B cell (primary cell): ENCODE results near the gene ANKRD23. TPM values are rescaled to one million over a fixed set of nuclear protein-coding genes. Genes with fewer than 3 reads are reported as not detected.

Experiments used
- ATAC-seq: fragments of 200-7000 bp; cut with Tn5 transposase; one replicate; pipeline ENCODE4 v1.10.0; 2021; ENCODE audit warnings: low read depth, mild to moderate bottlenecking, moderate number of reproducible peaks, moderate library complexity
- CTCF ChIA-PET: fragments of 350-600 bp; sonication (Branson Sonifier 250); formaldehyde crosslinking; loops from one replicate; lab custom pipeline; 2021; ENCODE audit warnings: antibody characterized with exemption, inconsistent platforms; lab: Charles Lee
- POLR2A ChIA-PET: fragments of 350-600 bp; sonication (Branson Sonifier 250); formaldehyde crosslinking; loops from one replicate; lab custom pipeline; 2021; ENCODE audit warnings: antibody characterized with exemption; lab: Charles Lee
- DNase-seq: peaks from one replicate; pipeline ENCODE4 v3.0.0; 2013
- H2AFZ ChIP-seq: 2 replicates; pipeline ENCODE4 v1.6.1; 2012; ENCODE audit warnings: mild to moderate bottlenecking, low read depth, low read length; ENCODE audit not compliant: insufficient read depth, poor library complexity, severe bottlenecking
- H3K27ac ChIP-seq, 2 donors: 1 replicate in 1 of 2; 2 replicates in 1 of 2; pipeline ENCODE4 v1.5.1; 2012 to 2013; ENCODE audit warnings: low read length in 2 of 2, mild to moderate bottlenecking in 2 of 2, moderate library complexity in 1 of 2
- H3K27me3 ChIP-seq, 4 experiments: fragments of 200-600 bp in 1 of 4; sonication (generic) in 1 of 4; replicated peaks in 1 of 4; 1 replicate in 2 of 4; 2 replicates in 2 of 4; pipeline versions ENCODE4 v1.6.1 to v1.7.0; 2013 to 2016; ENCODE audit warnings: low read length in 3 of 4, mild to moderate bottlenecking in 2 of 4, mixed read lengths in 1 of 4, moderate library complexity in 1 of 4; ENCODE audit not compliant: insufficient read depth in 4 of 4, control insufficient read depth in 3 of 4; ENCODE audit errors: control extremely low read depth in 1 of 4
- H3K36me3 ChIP-seq, 2 experiments: replicated peaks in 1 of 2; 1 replicate in 1 of 2; 2 replicates in 1 of 2; pipeline versions ENCODE4 v1.6.1 to v1.7.1; 2013; ENCODE audit warnings: low read length in 1 of 2; ENCODE audit not compliant: insufficient read depth in 2 of 2, control insufficient read depth in 1 of 2; ENCODE audit errors: control extremely low read depth in 1 of 2, extremely low read depth in 1 of 2
- H3K4me1 ChIP-seq, 2 donors: fragments of 200-600 bp in 1 of 2; sonication (generic) in 1 of 2; 1 replicate in 1 of 2; 2 replicates in 1 of 2; pipeline versions ENCODE4 v1.5.1 to v1.6.1; 2013 to 2017; ENCODE audit warnings: low read length in 2 of 2; ENCODE audit not compliant: control insufficient read depth in 2 of 2, insufficient read depth in 2 of 2
- H3K4me2 ChIP-seq: replicated peaks from 2 replicates; pipeline ENCODE3; 2012; ENCODE audit warnings: mild to moderate bottlenecking, low read depth, low read length; ENCODE audit not compliant: poor library complexity, severe bottlenecking
- H3K4me3 ChIP-seq, 5 experiments: fragments of 200-600 bp in 1 of 5; sonication (generic) in 1 of 5; 1 replicate in 3 of 5; 2 replicates in 2 of 5; pipeline versions ENCODE4 v1.5.1 to v1.7.0; 2011 to 2016; ENCODE audit warnings: low read length in 4 of 5, mild to moderate bottlenecking in 4 of 5, low read depth in 2 of 5, control low read depth in 1 of 5, moderate library complexity in 1 of 5; ENCODE audit not compliant: insufficient read depth in 1 of 5; ENCODE audit errors: control extremely low read depth in 1 of 5, extremely low read depth in 1 of 5
- H3K79me2 ChIP-seq: fragments of 200-600 bp; sonication (generic); one replicate; pipeline ENCODE4 v1.6.0; 2016; ENCODE audit warnings: low read length; ENCODE audit not compliant: control insufficient read depth, insufficient read depth
- H3K9ac ChIP-seq: fragments of 200-600 bp; sonication (generic); 2 replicates; pipeline ENCODE4 v1.6.1; 2017; ENCODE audit warnings: mild to moderate bottlenecking, low read length, moderate library complexity
- H3K9me3 ChIP-seq, 3 donors: one replicate each; pipeline versions ENCODE4 v1.6.1 to v1.7.1; 2013; ENCODE audit warnings: low read length in 2 of 3; ENCODE audit not compliant: control insufficient read depth in 2 of 3, insufficient read depth in 1 of 3; ENCODE audit errors: control extremely low read depth in 1 of 3
- H4K20me1 ChIP-seq: 2 replicates; pipeline ENCODE4 v1.6.0; 2012; ENCODE audit warnings: mild to moderate bottlenecking, low read length; ENCODE audit not compliant: insufficient read depth, control insufficient read depth, poor library complexity, severe bottlenecking
- H3K27ac Mint-ChIP-seq: one replicate; pipeline ENCODE4 v1.8.0; 2021; ENCODE audit warnings: mixed read lengths
- H3K27me3 Mint-ChIP-seq: one replicate; pipeline ENCODE4 v1.8.0; 2021; ENCODE audit warnings: mixed read lengths
- H3K4me1 Mint-ChIP-seq: one replicate; pipeline ENCODE4 v1.8.0; 2021; ENCODE audit warnings: mixed read lengths
- H3K4me3 Mint-ChIP-seq: one replicate; pipeline ENCODE4 v1.8.0; 2021; ENCODE audit warnings: mixed read lengths
- H3K9me3 Mint-ChIP-seq: one replicate; pipeline ENCODE4 v1.8.0; 2022; ENCODE audit warnings: mixed read lengths; ENCODE audit not compliant: insufficient read depth
- EZH2 ChIP-seq: IDR thresholded peaks from 2 replicates; pipeline ENCODE4 v1.6.1; 2012; ENCODE audit warnings: borderline replicate concordance, low read depth, mild to moderate bottlenecking, moderate library complexity, low read length; ENCODE audit not compliant: insufficient read depth, poor library complexity, severe bottlenecking
- WGBS: methylation state at CpG from one replicate; pipeline ENCODE4 v1.1.5; 2013; ENCODE audit warnings: missing lambda C conversion rate; ENCODE audit not compliant: insufficient coverage; 5-methylcytosine and 5-hydroxymethylcytosine counted together
- intact Hi-C: fragments of 100-400 bp; cut with micrococcal nuclease; formaldehyde crosslinking; loops from one replicate; pipeline ENCODE4 v1.10.0; 2022
- polyA plus RNA-seq: library from polyadenylated mRNA; depleted of rRNA; stranded (reverse); fragments of >200 nt; gene quantifications from 2 replicates; pipeline ENCODE4 v1.2.3, GENCODE V29; 2012
- total RNA-seq, 2 donors: library from RNA; stranded (reverse); fragments of 120-200 nt in 1 of 2; gene quantifications; 1 replicate in 1 of 2; 2 replicates in 1 of 2; pipeline versions ENCODE4 v1.2.3 to v1.2.4, GENCODE V29; 2013 to 2022
- TF ChIP-seq, protein P1 (sequence below): fragments of 200-600 bp; IDR thresholded peaks from one replicate; pipeline ENCODE4 v1.8.0; 2022; ENCODE audit warnings: antibody characterized with exemption, mild to moderate bottlenecking

ANKRD23 gene
- total and polyA plus RNA-seq, 2 donors (not counting 1 experiment from before 2014, with no cell fraction given) = 8.8 to 11.3 TPM

GRCh38 chr2:96877042-96877451 is 33.2 kb upstream of the ANKRD23 start:
- no peaks in the 10 kb centered on the region for H3K9me3 Mint-ChIP-seq
- H3K4me3 Mint-ChIP-seq = no peak overlapping the region
- intact Hi-C loops = no loop called here
- Histone ChIP-seq H3K9ac (no peak overlapping the region), H3K27ac (no peak overlapping the region), H3K4me1 (peaks cover 17 to 20% of the 10 kb centered on the region in 2 donors), H4K20me1 (no peaks in the 10 kb centered on the region), H3K36me3 (no peaks in the 10 kb centered on the region), H3K79me2 (no peaks in the 10 kb centered on the region), H2AFZ (no peak overlapping the region), H3K4me2 (no peak overlapping the region), H3K9me3 (no peaks in the 10 kb centered on the region), H3K27me3 (peaks cover 0 to 5% (median 1%) of the 10 kb centered on the region in 4 experiments), H3K4me3 (no peak overlapping the region)
- peaks cover 4% of the 10 kb centered on the region for H3K27me3 Mint-ChIP-seq
- no peak for ATAC-seq
- POLR2A ChIA-PET = no interaction called here
- WGBS = 90% methylated on average over 2 of the region's 6 CpGs
- TF ChIP-seq, protein P1, sequence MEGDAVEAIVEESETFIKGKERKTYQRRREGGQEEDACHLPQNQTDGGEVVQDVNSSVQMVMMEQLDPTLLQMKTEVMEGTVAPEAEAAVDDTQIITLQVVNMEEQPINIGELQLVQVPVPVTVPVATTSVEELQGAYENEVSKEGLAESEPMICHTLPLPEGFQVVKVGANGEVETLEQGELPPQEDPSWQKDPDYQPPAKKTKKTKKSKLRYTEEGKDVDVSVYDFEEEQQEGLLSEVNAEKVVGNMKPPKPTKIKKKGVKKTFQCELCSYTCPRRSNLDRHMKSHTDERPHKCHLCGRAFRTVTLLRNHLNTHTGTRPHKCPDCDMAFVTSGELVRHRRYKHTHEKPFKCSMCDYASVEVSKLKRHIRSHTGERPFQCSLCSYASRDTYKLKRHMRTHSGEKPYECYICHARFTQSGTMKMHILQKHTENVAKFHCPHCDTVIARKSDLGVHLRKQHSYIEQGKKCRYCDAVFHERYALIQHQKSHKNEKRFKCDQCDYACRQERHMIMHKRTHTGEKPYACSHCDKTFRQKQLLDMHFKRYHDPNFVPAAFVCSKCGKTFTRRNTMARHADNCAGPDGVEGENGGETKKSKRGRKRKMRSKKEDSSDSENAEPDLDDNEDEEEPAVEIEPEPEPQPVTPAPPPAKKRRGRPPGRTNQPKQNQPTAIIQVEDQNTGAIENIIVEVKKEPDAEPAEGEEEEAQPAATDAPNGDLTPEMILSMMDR = no peak
- TF ChIP-seq EZH2 = no peak
- H3K4me1 Mint-ChIP-seq = peaks cover 17% of the 10 kb centered on the region
- CTCF ChIA-PET = interaction anchor here (0.8 kb wide), 1 partner anchor 74 kb away, joined by 3 read pairs; no protein-coding TSS in a partner anchor
- no peak overlapping the region for H3K27ac Mint-ChIP-seq
- no peak for DNase-seq

DNA sequence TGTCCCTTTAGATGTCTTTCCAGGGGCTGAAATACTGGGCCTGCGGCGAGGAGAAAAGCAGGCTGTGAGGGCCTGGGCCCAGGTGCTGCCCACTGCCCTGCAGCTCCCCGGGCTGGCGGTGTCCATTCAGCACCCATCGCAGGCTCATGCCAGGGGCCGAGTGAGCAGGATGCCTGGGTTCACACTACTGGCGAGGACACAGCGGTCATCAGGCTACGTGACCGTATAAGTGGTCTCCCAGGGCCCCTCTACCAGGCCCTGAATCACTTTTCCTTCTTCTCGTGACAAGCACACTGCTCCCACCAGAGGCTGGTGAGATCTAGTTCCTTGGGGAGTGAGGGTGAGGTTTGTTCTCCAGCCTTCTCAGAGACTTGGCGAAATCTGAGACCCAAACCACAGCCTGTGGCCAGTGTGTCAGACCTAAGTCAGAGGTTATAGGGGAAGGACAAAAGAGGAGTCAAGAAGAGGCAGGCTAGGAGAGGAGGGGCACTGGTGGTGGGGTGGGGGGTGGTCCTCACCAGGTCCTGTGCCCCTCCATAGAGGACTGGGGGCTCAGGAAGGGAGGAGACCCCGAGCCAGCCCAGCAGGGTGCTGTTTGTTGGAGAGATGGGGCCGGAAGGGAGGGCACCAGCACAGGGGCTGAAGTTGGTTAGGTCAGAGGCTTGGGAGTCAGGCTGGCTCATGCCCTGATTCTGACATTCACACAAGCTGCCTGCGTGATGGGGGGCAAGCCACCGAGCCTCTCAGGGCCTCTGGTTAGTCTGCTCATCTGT is 32.6 kb upstream of the ANKRD23 start:
- ATAC-seq = no peak
- peaks cover 0 to 5% (median 1%) of the 10 kb centered on the region in 4 experiments for H3K27me3 ChIP-seq
- no peaks in the 10 kb centered on the region for H4K20me1 ChIP-seq
- H3K27ac Mint-ChIP-seq = no peak overlapping the region
- no peak overlapping the region for H3K4me3 ChIP-seq
- no peaks in the 10 kb centered on the region for H3K9me3 ChIP-seq
- peaks cover 17% of the 10 kb centered on the region for H3K4me1 Mint-ChIP-seq
- no peaks in the 10 kb centered on the region for H3K79me2 ChIP-seq
- ChIA-PET POLR2A (no interaction called here), CTCF (interaction anchor here (0.8 kb wide), 1 partner anchor 74 kb away, joined by 3 read pairs; no protein-coding TSS in a partner anchor)
- TF ChIP-seq, protein P1 = no peak
- TF ChIP-seq EZH2 = no peak
- no peak overlapping the region for H3K27ac ChIP-seq
- no peak overlapping the region for H3K4me3 Mint-ChIP-seq
- H3K27me3 Mint-ChIP-seq = peaks cover 4% of the 10 kb centered on the region
- no peak for DNase-seq
- H3K4me2 ChIP-seq = no peak overlapping the region
- H3K4me1 ChIP-seq = peaks cover 17 to 20% of the 10 kb centered on the region in 2 donors
- intact Hi-C loops = no loop called here
- no peaks in the 10 kb centered on the region for H3K9me3 Mint-ChIP-seq
- WGBS = 96% methylated on average over 15 of the region's 16 CpGs
- H3K36me3 ChIP-seq = no peaks in the 10 kb centered on the region
- H3K9ac ChIP-seq = no peak overlapping the region
- no peak overlapping the region for H2AFZ ChIP-seq
